ENCODE data around the gene EBI3.

DNA sequence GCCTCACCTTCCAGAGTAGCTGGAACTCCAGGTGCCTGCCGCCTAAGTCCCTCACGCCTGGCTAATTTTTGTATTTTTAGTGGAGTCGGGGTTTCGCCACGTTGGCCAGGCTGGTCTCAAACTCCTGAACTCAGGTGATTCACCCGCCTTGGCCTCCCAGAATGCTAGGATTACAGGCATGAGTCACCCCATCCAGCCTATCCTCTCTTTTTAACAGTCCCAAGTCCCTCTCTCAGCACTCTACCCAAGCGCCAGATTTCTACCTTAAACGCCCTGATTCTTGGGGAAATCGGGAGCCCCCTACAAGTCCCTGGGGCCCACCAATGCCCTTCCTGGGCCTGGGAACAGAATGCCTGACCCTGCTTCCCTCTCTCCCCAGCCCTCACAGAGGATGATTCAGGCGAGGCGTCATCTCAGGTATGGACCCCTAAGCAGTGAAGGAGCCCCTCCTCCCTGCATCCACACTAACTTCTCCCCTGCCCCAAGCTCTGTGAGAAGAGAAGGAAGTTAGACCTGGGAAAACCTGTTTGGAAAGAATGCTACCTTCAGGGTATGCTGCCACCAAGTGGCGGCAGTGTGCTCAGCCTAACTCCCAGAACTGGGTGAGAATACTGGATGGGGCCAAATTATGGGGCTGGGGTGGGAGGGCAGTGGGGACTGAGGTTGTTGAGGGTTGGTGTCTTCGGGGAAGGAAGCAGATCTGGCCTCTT is 20.8 kb upstream of the EBI3 start:
- TF ChIP-seq, protein P1, sequence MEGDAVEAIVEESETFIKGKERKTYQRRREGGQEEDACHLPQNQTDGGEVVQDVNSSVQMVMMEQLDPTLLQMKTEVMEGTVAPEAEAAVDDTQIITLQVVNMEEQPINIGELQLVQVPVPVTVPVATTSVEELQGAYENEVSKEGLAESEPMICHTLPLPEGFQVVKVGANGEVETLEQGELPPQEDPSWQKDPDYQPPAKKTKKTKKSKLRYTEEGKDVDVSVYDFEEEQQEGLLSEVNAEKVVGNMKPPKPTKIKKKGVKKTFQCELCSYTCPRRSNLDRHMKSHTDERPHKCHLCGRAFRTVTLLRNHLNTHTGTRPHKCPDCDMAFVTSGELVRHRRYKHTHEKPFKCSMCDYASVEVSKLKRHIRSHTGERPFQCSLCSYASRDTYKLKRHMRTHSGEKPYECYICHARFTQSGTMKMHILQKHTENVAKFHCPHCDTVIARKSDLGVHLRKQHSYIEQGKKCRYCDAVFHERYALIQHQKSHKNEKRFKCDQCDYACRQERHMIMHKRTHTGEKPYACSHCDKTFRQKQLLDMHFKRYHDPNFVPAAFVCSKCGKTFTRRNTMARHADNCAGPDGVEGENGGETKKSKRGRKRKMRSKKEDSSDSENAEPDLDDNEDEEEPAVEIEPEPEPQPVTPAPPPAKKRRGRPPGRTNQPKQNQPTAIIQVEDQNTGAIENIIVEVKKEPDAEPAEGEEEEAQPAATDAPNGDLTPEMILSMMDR (IDR thresholded peaks at IDR 0.05) = peak; percentile 29 to 60 (median 53)
- TF ChIP-seq POLR2A (IDR thresholded peaks at IDR 0.05) = no peak

Measured in right lobe of liver (tissue), 4 donors.